ENCODE results near the gene PBX2.
"Not testable (repeated sequence)": the region's sequence is repeated elsewhere in the genome, so short reads cannot be mapped to it uniquely, and the experiment has no call there.

The PBX2 gene

DNA sequence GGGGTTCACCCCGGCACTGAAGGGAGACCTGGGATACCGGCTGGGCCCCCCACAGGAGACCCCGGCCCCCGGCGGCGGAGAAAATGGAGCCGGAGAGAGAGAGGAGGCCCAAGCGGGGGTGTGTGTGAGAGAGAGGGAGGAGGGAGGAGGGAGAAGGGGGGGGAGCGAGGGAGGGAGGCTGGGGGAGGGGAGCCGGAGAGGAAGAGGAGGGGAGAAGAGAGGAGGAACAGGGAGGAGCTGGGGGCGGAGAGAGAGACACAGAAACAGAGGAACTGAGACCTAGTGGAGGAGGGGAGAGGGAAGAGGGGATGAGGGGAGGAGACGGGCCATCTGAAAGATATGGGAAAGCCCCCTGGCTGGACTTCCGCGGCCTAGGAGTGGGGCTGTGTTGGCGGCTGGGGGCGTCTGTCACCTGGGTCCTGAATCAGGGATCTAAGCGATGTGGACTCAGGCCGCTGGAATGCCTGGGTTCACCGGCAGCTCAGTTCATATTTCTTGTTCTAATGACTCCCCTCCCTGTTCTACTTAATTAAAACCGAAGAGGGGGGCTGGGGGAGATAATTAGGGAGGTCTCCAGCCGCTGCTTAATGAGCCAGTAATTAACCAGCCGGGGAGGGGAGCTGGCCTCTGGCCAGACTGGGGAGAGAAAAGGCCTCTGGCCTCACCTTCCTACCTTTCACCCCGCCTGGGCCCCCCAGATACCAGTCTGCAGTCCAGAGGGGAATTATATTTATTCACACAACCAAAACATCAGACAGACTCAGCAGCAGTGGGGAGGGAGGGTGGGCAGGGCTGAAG is at the start of gene PBX2:
Gene PBX2 (minus strand): TSS at position 149 of the 798 bp plus-strand sequence. CDS start 287 bp downstream, outside the sequence.
- peak in 55 of 56 donors; percentile 38 to 95 (median 85) for DNase-seq

- no peak for DNase-seq
Measured at GRCh38 chr6:32239462-32239861, 49.5 kb upstream of the PBX2 start.

DNA sequence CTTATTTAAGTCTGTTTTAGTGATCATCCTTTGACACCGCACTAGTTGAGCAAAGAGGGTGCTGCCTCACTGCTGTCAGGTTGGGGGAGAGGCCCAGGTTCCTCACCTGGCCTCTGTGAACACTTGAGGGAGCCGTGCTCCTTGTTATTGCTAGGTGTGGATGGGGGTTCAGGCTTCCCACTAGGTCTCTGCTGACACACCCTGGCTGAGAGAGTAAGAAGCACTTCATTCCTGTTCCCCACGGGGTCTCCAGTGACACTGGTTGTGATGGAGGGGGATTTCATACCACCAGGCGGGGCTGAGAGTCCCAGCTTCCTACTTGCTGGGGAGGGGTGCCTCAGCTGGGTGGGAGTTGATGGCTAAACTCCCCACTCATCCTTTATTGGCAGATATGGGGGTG is 44.9 kb upstream of the PBX2 start:
- DNase-seq: no peak

- DNase-seq: no peak
Measured at GRCh38 chr6:32226434-32226833, 36.4 kb upstream of the PBX2 start.

DNA sequence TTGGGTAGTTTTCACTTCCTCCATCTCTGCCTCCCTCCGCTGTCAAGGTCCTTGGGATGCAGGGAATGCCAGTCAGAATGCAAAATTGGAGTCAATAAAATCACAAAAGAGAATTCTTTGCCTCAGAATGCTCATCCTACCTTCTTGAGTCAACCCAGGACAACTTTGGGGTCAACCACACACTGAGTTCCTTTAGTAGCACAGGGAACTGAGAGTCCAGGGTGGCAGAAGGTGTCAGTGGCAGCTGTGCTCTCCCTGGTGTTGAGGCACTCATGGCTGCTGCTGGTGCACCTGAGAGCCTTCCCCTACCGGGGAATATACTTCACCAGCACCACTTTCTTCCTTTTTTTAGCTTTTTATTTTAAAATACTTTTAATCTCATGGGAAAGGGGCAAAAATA is 34.7 kb upstream of the PBX2 start:
- DNase-seq: no peak

DNA sequence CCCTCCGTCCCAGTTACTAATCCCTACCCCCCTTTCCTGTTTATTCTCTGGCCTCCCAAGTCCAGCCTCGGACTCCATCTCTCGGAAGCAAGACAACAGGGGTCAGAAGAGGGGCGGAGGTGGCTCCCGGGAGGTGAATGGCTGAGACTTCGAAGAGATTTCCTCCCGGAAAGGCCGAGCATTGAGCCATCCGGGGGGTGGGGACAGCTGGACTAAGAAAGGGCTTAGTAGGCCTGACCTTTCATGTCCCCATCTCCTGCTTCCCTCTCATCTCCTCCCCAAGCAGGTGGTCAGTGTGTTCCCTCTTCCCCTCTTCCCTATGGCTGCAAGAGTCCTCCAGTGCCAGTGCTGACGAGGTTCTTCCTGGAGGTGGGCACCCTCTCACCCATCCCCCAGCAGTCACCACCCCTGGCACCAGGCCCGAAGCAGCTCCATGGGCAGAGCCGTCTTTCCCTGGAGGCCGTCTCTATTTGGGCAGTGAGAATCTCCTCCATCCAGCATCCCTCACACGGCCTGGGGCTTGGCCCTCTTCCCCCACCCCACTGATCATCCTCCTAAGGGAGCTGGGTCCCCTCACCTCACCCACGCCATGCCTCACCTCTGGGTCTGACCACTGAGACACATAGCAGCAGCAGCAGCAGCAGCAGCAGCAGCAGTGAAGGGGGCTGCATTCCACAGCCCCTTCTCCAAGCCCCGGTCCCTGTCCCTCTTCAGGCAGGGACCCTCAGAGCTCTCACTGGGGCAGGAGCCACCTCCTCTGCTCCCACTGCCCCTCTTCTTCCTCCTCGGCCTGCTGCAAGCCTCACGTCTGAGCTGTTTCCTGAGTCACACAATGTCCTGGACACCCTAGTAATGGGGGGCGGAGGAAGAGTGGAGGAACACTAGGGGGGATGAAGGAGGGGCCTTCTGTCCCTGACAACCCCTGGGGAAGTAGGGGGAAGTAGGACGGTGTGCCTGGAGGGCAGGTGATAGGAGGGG is 33.5 kb upstream of the PBX2 start, which contains the start of gene NOTCH4:
Gene NOTCH4 (minus strand): TSS at position 810 of the 978 bp plus-strand sequence. CDS start 139 bp downstream, at position 671.
- DNase-seq: no peak

DNA sequence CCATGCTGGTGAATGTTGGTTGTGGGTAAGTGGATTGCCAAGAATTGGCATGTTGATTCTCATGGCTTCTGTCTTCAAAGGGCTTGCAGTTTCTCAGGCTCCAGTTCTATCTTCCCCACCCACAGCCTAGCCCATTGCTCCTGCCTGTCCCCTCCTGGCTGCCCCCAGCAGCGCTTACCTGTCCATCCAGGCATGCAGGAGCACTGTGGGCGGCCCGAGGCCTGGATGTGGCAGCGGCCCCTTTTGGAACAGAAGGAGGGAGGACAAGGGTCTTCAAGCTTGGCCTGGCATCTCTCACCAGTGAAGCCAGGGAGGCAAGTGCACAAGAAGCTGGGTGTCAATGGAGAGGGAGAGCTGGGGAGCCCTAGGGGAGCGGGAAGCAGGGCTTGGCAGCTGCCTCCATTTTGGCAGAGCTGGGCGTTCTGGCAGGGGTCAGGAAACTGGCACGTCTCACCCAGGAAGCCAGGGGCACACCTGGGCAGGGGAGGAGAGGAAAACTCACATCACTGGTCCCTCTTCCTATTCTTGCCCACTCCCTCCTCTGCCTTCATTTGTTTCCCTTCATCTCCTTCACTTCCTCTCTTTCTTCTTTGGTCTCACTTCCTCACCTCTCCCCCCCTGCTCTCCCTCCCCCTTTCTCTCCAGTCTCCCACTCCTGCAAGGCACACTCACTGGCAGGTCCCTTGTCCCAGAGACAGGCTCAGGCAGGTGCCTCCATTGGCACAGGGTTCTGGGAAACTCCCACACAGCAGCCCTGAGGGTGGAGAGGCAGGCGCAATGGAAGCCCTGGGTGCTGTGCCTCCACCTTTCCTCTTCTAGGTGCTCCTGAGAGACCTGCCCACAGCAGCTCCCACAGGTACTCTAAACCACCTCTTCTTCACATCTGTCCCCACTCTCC is 32.6 kb upstream of the PBX2 start:
- no peak for DNase-seq

DNA sequence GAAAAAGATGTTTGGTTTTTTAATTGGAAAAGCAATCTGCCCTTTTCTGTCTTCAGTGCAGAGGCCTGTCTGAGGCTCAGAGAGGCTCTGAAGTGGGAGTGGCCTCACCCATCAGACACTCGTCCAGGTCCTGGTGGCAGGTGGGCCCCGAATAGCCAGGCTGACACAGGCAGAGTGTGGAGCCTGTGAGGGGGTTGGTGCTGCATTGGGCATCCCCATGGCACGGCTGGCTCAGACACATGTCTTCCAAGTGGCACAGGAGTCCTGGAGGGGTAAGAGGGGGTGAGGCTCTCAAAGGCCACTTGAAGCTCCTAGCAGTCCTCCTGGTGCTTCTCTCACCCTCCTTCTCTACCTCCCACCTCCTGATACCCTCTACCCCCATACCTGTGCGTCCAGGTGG is 30.0 kb upstream of the PBX2 start:
- no peak for DNase-seq

GRCh38 chr6:32218167-32218566 is 28.2 kb upstream of the PBX2 start:
- DNase-seq: no peak

DNA sequence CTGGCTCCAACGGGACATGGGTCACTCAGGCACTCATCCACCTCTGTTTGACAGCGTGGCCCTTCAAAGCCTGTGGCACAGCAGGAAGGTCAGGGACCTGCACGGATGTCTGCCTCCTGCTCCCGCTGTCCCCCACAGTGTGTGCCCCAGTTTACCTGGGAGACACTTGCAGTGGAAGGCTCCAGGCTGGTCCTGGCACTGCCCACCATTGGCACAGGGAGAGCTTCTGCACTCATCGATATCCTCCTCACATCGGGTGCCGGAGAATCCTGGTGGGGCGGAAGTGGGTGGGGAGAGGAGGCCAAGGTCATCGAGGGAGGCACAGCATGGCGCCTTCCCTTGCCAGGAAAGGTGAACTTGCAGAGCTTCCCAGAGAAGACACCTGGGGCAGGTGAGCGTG is 27.0 kb upstream of the PBX2 start:
- DNase-seq: no peak

DNA sequence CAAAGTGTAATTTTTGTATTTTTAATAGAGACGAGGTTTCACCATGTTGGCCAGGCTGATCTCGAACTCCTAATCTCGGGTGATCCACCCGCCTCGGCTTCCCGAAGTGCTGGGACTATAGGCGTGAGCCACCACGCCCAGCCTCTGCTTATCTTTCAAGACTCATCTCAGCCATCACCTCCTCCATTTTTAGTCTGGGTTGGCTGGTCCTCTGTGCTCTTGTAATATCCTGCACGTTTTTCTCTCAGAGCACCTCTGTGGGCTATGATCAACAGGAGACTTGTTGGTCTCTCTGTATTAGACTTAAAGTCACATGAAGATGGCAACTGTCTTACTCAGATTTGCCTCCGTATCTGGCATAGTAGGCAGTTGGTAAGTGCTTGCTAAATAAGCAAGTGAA is 26.3 kb upstream of the PBX2 start:
- no peak for DNase-seq

DNA sequence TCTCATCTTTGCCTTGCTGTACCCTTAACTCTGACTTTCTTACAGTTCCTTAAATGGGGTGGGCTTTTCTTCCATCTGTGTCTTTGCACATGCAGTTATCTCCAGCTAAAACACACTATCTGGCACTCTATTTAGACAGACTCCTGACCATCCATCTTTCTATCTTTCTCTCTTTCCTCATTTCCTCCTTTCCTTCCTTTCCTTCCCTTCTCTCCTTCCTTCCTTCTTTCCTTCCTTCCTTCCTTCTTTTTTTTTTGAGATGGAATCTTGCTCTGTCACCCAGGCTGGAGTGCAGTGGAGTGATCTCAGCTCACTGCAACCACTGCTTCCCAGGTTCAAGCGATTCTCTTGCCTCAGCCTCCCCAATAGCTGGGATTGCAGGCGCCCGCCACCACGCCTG is 25.6 kb upstream of the PBX2 start:
- no peak for DNase-seq

GRCh38 chr6:32214126-32214525 is 24.1 kb upstream of the PBX2 start:
- no peak for DNase-seq

GRCh38 chr6:32213649-32214048 is 23.6 kb upstream of the PBX2 start:
- DNase-seq: no peak

- no peak for DNase-seq
Measured at GRCh38 chr6:32212076-32212760, 22.2 kb upstream of the PBX2 start.

GRCh38 chr6:32211432-32211831 is 21.4 kb upstream of the PBX2 start:
- not testable (repeated sequence) for DNase-seq

DNA sequence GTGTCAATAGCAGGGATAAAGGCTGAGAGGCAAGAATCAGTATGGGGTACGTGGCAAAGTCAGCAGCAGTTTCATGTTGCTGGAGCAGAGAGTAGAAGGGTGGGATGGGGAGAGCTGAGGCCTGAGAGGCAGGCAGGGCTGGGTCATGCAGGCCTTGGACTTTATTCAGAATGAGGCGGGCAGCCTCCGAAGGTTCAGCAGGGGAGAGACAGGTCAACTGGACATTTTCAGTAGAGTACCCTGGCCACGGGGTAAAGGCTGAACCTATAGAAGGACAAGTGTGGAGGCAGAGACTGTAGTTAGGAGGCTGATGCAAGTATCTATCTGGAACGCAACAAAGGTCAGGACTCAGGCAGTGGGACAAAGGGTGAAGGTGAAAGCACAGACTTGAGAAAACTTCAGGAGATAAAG is 20.2 kb upstream of the PBX2 start:
- DNase-seq: no peak

GRCh38 chr6:32208996-32209395 is 19.0 kb upstream of the PBX2 start:
- DNase-seq: no peak

DNA sequence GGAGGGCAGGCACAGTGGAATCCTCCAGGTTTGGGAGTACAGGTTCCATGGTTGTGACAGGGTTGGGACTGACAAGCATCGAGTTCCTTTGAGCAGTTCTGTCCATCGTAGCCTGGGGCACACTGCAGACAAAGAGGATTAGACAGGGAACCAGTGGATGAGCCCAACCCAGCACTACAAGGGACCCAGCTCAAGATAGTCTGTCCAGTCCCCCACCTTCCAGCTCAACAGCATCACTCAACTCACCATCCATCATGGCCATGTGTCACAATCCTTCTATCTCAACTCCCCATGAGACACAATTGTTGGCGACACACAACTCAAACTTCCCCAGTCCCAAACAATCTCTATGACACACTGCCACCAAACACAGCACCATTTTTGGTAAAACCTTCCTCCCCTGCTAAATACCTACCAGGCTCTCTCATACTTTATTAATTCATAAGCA is 14.3 kb upstream of the PBX2 start:
- no peak for DNase-seq

Measured in amygdala (tissue), 56 donors.